SU-DHL-6 (cell line): Measurements from ENCODE around the gene UBASH3B.

Experiments
- H2AFZ ChIP-seq: fragments of 200-600 bp; sonication (generic); 2 replicates; pipeline ENCODE4 v1.6.1; 2014; ENCODE audit warnings: low read depth, mild to moderate bottlenecking, moderate library complexity, mixed read lengths, antibody characterized with exemption, low read length; ENCODE audit not compliant: severe bottlenecking
- H3F3A ChIP-seq: fragments of 200-600 bp; shearing (Covaris generic); 2 replicates; pipeline ENCODE4 v1.6.0; 2016; ENCODE audit warnings: antibody characterized with exemption, mild to moderate bottlenecking; ENCODE audit not compliant: insufficient read depth
- H3K27ac ChIP-seq: fragments of 200-600 bp; sonication (generic); 2 replicates; pipeline ENCODE4 v1.5.1; 2016; ENCODE audit warnings: low read depth, mild to moderate bottlenecking, low read length, moderate library complexity, mixed read lengths
- H3K27me3 ChIP-seq: fragments of 200-600 bp; sonication (generic), shearing (Covaris generic); 2 replicates; pipeline ENCODE4 v1.6.0; 2014; ENCODE audit warnings: mild to moderate bottlenecking, low read length
- H3K36me3 ChIP-seq: fragments of 200-600 bp; sonication (generic); 2 replicates; pipeline ENCODE4 v1.6.1; 2014; ENCODE audit warnings: mild to moderate bottlenecking, low read length, mixed read lengths
- H3K4me2 ChIP-seq: fragments of 300-600, 200-600 bp; shearing (Covaris generic), sonication (generic); 2 replicates; pipeline ENCODE4 v1.6.0; 2014; ENCODE audit warnings: low read length, low read depth, mild to moderate bottlenecking; ENCODE audit not compliant: poor library complexity, severe bottlenecking
- H3K4me3 ChIP-seq: fragments of 200-600 bp; sonication (generic); 2 replicates; pipeline ENCODE4 v1.5.1; 2014; ENCODE audit warnings: antibody characterized with exemption, low read length, mild to moderate bottlenecking, mixed read lengths; ENCODE audit not compliant: insufficient read depth, poor library complexity, severe bottlenecking
- H3K79me2 ChIP-seq: fragments of 200-600 bp; sonication (generic); 2 replicates; pipeline ENCODE4 v1.6.1; 2014; ENCODE audit warnings: mild to moderate bottlenecking, low read length, moderate library complexity; ENCODE audit not compliant: insufficient read depth
- H3K9ac ChIP-seq: fragments of 200-600 bp; sonication (generic); 2 replicates; pipeline ENCODE4 v1.7.0; 2014; ENCODE audit warnings: mild to moderate bottlenecking, low read length
- H3K9me2 ChIP-seq: fragments of 200-600 bp; sonication (generic); replicated peaks from 2 replicates; pipeline ENCODE4 v1.6.1; 2014; ENCODE audit warnings: low read length; ENCODE audit not compliant: insufficient read depth
- H3K9me3 ChIP-seq: fragments of 200-600 bp; sonication (generic); 2 replicates; pipeline ENCODE4 v1.6.1; 2014; ENCODE audit warnings: low read length, mixed read lengths; ENCODE audit not compliant: insufficient read depth
- H4K20me1 ChIP-seq: fragments of 200-600 bp; sonication (generic); 2 replicates; pipeline ENCODE4 v1.6.1; 2014; ENCODE audit warnings: low read depth, mild to moderate bottlenecking, antibody characterized with exemption, low read length, moderate library complexity, mixed read lengths
- EZH2phosphoT487 ChIP-seq: fragments of 200-600 bp; sonication (generic), shearing (Covaris generic); conservative IDR thresholded peaks from 2 replicates; pipeline ENCODE4 v1.6.1; 2018; ENCODE audit warnings: mild to moderate bottlenecking, antibody characterized with exemption, low read length, moderate library complexity, mixed read lengths
- TF ChIP-seq, protein P1 (sequence below): fragments of 200-600 bp; sonication (generic); IDR thresholded peaks from one replicate; pipeline ENCODE4 v1.5.1; 2017; ENCODE audit warnings: antibody characterized with exemption, mild to moderate bottlenecking, low read length, moderate library complexity; ENCODE audit not compliant: insufficient read depth, poor library complexity, severe bottlenecking

Gene UBASH3B

DNA sequence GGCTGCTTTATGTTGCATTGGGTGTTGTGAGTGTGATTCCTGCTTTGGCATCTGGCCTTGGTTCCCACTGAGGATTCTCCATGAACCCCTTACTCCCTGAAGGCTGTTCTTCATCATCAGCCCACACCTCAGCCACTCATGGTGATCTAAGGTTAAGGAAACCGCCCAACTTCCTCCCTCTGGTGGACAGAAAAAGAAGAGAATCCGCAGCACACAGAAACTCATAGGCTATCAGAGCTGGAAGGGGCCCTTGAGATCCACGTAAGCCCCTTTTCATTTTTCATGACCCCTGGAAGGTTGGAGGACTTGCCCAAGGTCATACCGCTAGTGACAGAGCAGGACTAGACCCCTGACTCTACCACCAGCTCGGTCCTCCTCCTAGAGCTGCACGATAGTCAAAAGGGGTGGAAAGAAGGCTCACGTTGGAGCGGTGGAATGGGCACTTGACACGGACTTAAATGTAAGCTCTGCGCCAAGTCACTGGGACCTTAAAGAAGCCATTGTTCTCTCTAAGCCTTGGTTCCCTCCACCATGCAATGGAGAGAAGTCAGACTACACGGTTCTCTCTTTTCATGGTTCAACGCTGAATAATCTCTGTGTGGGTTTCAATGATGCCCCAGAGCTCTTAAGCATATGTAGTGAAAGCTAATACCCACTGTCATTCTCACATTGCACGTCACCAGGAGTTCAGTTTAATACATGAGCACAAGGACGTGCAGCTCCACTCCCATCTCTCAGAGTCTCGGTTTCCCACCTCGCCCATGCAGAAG is 99.2 kb downstream of the UBASH3B start:
- no peak overlapping the region for H2AFZ ChIP-seq
- H3F3A ChIP-seq = no peaks in the 10 kb centered on the region
- H3K9me2 ChIP-seq = no peaks in the 10 kb centered on the region
- TF ChIP-seq, protein P1, sequence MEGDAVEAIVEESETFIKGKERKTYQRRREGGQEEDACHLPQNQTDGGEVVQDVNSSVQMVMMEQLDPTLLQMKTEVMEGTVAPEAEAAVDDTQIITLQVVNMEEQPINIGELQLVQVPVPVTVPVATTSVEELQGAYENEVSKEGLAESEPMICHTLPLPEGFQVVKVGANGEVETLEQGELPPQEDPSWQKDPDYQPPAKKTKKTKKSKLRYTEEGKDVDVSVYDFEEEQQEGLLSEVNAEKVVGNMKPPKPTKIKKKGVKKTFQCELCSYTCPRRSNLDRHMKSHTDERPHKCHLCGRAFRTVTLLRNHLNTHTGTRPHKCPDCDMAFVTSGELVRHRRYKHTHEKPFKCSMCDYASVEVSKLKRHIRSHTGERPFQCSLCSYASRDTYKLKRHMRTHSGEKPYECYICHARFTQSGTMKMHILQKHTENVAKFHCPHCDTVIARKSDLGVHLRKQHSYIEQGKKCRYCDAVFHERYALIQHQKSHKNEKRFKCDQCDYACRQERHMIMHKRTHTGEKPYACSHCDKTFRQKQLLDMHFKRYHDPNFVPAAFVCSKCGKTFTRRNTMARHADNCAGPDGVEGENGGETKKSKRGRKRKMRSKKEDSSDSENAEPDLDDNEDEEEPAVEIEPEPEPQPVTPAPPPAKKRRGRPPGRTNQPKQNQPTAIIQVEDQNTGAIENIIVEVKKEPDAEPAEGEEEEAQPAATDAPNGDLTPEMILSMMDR = peak; percentile 48
- TF ChIP-seq EZH2phosphoT487 = no peak
- no peaks in the 10 kb centered on the region for H3K27me3 ChIP-seq
- no peak overlapping the region for H3K4me2 ChIP-seq
- no peaks in the 10 kb centered on the region for H3K79me2 ChIP-seq
- no peaks in the 10 kb centered on the region for H3K36me3 ChIP-seq
- no peaks in the 10 kb centered on the region for H3K9me3 ChIP-seq
- H3K27ac ChIP-seq = no peak overlapping the region
- no peak overlapping the region for H3K9ac ChIP-seq
- no peak overlapping the region for H3K4me3 ChIP-seq
- H4K20me1 ChIP-seq = no peaks in the 10 kb centered on the region

DNA sequence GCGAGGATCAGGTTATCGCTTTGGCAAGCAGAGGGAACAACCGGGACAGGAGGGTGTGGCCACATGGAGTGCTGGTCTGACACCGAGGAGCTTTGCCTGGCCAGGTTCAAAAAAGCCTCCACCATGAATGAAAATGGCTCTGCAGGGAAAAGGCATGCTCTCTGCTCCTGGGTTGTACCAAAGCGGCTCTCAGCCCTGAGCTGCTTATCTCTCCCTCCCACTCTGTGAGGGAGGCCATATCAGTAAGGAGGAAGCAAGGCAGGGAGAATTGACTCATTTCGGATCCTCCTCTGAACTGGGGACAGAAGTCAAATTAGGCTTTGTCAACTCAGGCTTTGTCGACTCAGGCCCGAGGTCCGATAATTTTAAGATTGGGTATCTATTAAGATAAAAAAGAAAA is 99.9 kb downstream of the UBASH3B start:
- TF ChIP-seq EZH2phosphoT487 = no peak
- TF ChIP-seq, protein P1 = no peak

DNA sequence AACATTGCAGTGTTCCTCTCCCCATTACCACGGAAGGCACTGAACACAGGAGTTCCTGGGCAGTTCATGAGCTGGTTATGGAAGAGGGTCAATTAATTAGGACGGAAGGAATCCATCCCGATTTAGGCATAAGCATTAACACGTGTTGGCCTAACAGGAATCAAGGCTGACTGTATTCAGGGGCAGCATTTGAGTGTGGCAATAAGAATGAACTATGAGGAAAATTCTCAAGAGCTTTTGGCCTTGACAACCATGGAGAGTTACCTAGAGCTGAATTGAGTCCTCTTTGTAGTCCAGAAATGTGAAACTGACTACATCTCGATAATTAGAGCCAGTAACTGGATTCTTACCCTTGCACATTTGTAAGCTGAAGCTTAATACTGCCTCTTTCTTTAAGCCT is 100.4 kb downstream of the UBASH3B start:
- Histone ChIP-seq H3K4me3 (no peak overlapping the region), H3K4me2 (no peak overlapping the region), H4K20me1 (no peaks in the 10 kb centered on the region), H3K36me3 (no peaks in the 10 kb centered on the region), H3K27me3 (no peaks in the 10 kb centered on the region), H2AFZ (no peak overlapping the region), H3K27ac (no peak overlapping the region), H3K9me2 (no peaks in the 10 kb centered on the region), H3K9ac (no peak overlapping the region), H3K79me2 (no peaks in the 10 kb centered on the region), H3F3A (no peaks in the 10 kb centered on the region), H3K9me3 (no peaks in the 10 kb centered on the region)
- TF ChIP-seq, protein P1 = no peak
- no peak for TF ChIP-seq EZH2phosphoT487

More for the DNA sequence above, 99.9 kb downstream of the UBASH3B start:
- Histone ChIP-seq H3K79me2 (no peaks in the 10 kb centered on the region), H3K27me3 (no peaks in the 10 kb centered on the region), H3K4me3 (no peak overlapping the region), H3K36me3 (no peaks in the 10 kb centered on the region), H3K4me2 (no peak overlapping the region), H3F3A (no peaks in the 10 kb centered on the region), H3K9ac (no peak overlapping the region), H4K20me1 (no peaks in the 10 kb centered on the region), H3K27ac (no peak overlapping the region), H3K9me2 (no peaks in the 10 kb centered on the region), H3K9me3 (no peaks in the 10 kb centered on the region), H2AFZ (no peak overlapping the region)
